GM12872 (cell line): Measurements from ENCODE around the gene HECW1.

Source experiments
- TF ChIP-seq, protein P1 (sequence below): IDR thresholded peaks from 3 replicates; pipeline ENCODE4 v1.5.1; 2011; ENCODE audit warnings: low read depth, mild to moderate bottlenecking, low read length, moderate library complexity; ENCODE audit not compliant: insufficient read depth

HECW1 gene

DNA sequence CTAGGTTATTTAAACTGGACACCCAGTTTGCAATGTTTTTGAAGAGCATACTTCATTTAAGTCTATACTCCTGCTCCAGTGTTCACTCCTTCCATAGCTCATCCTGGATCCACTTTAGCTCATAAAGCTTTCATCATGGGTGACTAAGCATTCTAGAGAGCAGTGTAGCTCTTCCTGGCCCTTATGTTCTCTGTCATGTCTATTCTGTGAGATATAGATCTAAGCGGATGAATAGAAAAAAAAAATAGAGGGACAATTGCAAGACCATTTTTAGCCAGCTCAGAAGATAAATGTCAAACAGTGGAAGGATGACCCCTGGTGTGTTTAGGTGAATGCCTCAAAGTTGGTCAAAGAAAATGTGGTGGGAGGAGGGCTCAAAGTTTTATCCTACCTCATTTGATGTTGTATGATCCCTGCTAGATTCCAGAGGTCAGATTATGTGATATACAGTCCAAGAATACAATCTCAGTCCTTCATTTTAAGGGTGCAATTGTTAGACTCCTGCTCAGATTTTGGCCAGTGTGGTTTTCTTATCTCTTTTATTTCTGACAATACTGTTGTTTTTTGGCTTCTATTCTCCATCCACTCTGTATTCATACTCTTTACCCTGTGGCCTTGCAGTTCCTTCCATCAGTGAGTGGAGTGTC is 7.5 kb upstream of the HECW1 start:
- TF ChIP-seq, protein P1, sequence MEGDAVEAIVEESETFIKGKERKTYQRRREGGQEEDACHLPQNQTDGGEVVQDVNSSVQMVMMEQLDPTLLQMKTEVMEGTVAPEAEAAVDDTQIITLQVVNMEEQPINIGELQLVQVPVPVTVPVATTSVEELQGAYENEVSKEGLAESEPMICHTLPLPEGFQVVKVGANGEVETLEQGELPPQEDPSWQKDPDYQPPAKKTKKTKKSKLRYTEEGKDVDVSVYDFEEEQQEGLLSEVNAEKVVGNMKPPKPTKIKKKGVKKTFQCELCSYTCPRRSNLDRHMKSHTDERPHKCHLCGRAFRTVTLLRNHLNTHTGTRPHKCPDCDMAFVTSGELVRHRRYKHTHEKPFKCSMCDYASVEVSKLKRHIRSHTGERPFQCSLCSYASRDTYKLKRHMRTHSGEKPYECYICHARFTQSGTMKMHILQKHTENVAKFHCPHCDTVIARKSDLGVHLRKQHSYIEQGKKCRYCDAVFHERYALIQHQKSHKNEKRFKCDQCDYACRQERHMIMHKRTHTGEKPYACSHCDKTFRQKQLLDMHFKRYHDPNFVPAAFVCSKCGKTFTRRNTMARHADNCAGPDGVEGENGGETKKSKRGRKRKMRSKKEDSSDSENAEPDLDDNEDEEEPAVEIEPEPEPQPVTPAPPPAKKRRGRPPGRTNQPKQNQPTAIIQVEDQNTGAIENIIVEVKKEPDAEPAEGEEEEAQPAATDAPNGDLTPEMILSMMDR: no peak

DNA sequence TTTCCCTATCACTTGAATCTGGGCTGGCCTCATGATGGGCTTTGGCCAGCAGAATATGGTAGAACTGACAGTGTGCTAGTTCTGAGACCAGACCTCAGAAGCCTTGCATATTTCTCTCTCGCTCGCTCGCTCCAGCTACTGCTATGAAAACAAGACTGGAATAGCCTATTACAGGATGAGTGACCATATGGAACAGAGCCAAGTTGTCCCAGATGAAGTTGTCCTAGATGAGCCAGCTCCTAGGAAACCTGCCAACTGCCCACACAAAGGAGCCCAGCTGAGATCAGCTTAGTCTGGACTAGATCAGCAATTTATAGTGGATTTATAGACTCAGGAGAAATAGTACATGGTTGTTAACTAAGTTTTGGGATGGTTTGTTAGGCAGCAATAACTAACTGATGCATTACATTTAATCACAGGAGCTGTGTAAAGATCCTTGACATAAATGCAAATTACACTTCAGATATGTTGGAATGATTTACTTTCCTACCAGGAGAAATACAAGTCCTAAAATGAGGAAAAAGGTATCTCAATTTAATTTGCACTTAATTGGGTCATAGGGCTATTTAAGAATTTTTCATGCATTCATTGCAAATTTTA is 6.8 kb upstream of the HECW1 start:
- TF ChIP-seq, protein P1: no peak

DNA sequence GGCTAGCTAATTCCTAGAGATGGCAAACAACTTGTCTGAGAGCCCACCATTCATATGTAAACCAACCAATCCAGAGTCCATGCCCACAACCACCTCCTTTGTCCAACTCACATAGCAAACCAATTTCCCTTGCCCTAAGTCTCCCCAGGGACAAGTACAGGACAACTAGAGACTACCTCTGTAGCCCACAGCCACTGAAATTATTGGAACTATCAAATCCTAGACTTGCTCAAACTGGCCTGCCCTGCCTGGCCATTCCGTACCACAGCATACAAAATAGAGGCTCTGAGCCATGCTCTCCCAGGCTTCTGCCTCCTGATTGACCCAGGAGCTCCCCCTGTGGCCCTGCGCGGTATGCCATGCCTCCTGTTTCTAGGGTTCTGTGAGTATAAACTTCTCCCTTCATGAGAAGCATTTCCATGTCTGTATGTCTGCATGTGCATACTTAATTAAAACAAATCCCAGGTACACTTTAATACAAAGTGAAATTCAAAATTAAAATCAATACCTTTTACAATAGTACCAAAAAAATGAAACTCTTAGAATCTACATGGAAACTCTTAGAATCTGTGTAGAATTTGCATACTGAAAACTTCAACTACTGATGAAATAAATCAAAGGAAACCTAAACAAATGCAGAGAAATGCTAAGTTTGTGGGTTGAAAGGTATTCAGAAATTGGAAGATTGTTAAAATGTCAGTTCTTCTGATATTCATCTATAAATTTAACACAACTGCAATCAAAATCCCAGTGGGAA is 4.0 kb upstream of the HECW1 start:
- TF ChIP-seq, protein P1: peak; percentile 95

DNA sequence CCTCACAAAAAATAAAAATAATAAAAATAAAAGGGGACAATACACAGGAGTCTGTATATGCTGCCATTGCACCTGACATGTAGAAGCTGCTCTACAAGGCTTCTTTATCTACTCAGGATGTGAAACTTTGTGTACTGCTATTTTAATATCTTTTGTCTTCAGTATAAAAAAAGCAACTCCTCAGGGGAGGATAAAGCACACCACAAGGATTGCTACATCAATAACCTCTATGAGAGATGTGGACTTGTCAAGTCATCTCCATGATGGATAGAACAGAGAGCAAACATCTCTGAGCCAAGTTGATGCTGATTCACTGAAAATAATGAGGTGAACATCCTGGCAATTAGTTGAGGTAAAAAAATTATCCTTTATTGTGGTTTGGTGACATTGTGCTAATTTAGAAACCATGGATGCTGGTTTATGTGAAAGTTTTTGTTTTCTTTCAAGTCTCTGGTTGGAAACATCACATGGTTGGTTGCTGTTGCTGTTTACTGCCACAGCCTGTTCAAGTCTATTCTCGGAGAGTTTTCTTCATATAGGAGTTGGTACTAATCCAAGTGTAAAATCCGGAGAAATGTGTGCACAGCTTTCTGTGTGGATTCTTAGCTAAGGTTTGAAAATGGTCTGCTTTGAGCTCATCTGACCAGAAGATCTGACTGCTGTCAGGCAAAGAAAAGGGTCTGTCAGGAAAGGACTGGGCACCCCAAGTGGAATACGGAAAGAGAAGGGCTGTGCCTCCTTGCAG is 1.5 kb upstream of the HECW1 start:
- TF ChIP-seq, protein P1: no peak

DNA sequence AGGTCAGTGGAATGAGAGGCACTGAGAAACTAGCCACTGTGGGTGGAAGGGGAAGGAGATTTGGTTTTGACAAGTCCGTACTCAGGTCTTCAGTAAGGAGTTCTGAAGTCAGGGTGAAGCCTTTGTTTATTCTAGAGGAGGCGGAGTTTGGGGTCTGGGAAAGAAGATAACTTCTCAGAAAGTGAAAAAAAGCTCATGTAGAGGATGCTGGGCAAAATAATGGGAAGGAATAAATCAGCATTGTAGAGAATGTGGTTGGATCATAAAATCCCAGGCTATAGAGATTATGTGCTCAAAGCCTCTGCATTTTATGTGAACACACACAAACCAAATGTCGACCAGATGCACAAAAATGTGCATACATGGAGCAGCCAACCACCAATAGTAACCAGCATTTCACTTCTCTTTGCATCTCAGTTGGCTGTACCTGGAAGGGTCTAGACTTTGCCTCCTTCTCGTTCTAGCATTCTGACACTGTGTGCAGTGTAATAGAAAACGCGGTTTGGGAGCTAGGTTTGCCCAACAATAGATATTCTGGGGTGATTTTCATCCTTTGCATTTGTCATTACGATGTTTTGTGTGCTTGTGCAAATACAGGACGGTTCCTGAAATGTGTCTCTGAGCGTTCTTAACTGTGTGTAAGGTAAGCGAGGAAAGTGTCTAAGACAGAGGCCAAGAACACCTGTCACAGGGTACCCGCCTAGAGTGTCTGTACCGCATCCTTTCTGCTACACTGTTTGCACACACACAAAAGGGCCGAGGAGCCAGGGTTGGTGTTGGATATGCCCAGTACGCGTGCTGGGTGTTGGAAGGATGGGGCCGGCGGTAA is 603 bp upstream of the HECW1 start:
- TF ChIP-seq, protein P1: no peak

DNA sequence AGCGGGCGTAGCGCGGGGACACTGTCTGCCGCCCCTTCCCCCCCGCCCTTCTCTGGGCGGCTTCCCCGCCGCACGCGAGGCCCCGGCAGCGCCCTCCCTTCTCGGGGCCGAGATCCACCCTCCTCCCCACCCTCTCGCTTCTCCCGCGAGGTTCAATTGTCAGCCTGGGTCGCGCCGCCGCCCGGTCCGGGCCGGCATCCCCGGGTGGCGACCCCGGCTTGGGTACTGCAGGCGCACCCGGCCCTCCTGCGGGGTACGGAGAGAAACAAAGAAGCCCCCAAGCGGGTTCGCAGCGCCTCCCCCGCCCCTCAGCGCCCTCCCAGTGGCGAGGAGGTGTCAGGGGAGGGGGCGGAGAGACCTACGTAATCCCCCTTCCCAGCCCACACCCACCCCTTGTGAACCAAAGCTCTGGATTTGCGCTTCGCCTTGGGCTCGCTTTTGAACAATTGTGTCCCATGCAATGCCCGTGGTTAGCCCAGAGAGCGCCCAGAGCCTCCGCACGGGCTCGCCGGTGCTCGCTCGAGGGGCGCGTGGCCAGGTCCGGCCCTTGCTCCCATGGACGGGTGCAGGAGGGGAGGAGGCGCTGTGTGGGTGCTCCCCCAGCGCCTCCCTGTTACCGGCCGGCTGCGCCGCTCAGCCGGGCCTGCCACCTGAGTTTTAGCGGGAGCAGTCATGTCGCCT is 634 bp downstream of the HECW1 start:
- TF ChIP-seq, protein P1: no peak
